ENCODE data around the gene REEP6.
A peak's percentile ranks its signal among the peaks of the same experiment; 100 is the strongest.

The REEP6 gene

GRCh38 chr19:1491114-1491848, at the start of gene REEP6:
REEP6 (plus strand) TSS chr19:1491181; CDS start chr19:1491270, 89 bp downstream.
- DNase-seq (ENCODE audit: low read depth in 2 of 2) = no peak

GRCh38 chr19:1441677-1442438, 49.1 kb upstream of the REEP6 start:
- DNase-seq (ENCODE audit: low read depth in 2 of 2) = no peak

GRCh38 chr19:1445185-1445931, 45.6 kb upstream of the REEP6 start:
- no peak for DNase-seq (ENCODE audit: low read depth in 2 of 2)

GRCh38 chr19:1445932-1446712, 44.9 kb upstream of the REEP6 start:
- DNase-seq (ENCODE audit: low read depth in 2 of 2) = no peak

- no peak for DNase-seq (ENCODE audit: low read depth in 2 of 2)
These were observed 44.1 kb upstream of the REEP6 start for GRCh38 chr19:1446713-1447481.

GRCh38 chr19:1447504-1447903, 43.5 kb upstream of the REEP6 start:
- no peak for DNase-seq (ENCODE audit: low read depth in 2 of 2)

- DNase-seq (ENCODE audit: low read depth in 2 of 2) = no peak
These were observed 43.0 kb upstream of the REEP6 start for GRCh38 chr19:1447944-1448343.

- peak in 1 of 2 experiments; percentile 13 for DNase-seq (ENCODE audit: low read depth in 2 of 2)
These were observed 41.2 kb upstream of the REEP6 start, which contains the start of gene APC2 for GRCh38 chr19:1449467-1450442. APC2 (plus strand) TSS chr19:1450121; CDS start chr19:1453002, 2,881 bp downstream.

GRCh38 chr19:1450735-1451731, 39.9 kb upstream of the REEP6 start:
- no peak for DNase-seq (ENCODE audit: low read depth in 2 of 2)

GRCh38 chr19:1451916-1452801, 38.8 kb upstream of the REEP6 start:
- no peak for DNase-seq (ENCODE audit: low read depth in 2 of 2)

- no peak for DNase-seq (ENCODE audit: low read depth in 2 of 2)
These were observed 38.0 kb upstream of the REEP6 start for GRCh38 chr19:1452802-1453524.

- DNase-seq (ENCODE audit: low read depth in 2 of 2) = no peak
These were observed 37.2 kb upstream of the REEP6 start for GRCh38 chr19:1453525-1454364.

GRCh38 chr19:1455002-1455335, 36.0 kb upstream of the REEP6 start:
- no peak for DNase-seq (ENCODE audit: low read depth in 2 of 2)

GRCh38 chr19:1455336-1456120, 35.5 kb upstream of the REEP6 start:
- DNase-seq (ENCODE audit: low read depth in 2 of 2) = no peak

All from fibroblast of skin of left biceps (primary cell).